BLaER1 (cell line): ENCODE results near the gene TMC8.
"Not testable (repeated sequence)": the region's sequence is repeated elsewhere in the genome, so short reads cannot be mapped to it uniquely, and the experiment has no call there.

Source experiments
- H3K27ac ChIP-seq: shearing (Covaris generic); formaldehyde crosslinking; 2 replicates; pipeline ENCODE4 v1.8.1; 2022
- H3K27me3 ChIP-seq: shearing (Covaris generic); formaldehyde crosslinking; 2 replicates; pipeline ENCODE4 v1.8.1; 2022
- H3K36me3 ChIP-seq: shearing (Covaris generic); formaldehyde crosslinking; 2 replicates; pipeline ENCODE4 v1.8.1; 2022
- H3K4me1 ChIP-seq: shearing (Covaris generic); formaldehyde crosslinking; 2 replicates; pipeline ENCODE4 v1.8.1; 2022
- H3K4me2 ChIP-seq: shearing (Covaris generic); formaldehyde crosslinking; 2 replicates; pipeline ENCODE4 v1.8.1; 2022
- H3K4me3 ChIP-seq: shearing (Covaris generic); formaldehyde crosslinking; 2 replicates; pipeline ENCODE4 v1.8.1; 2022
- H3K9ac ChIP-seq: shearing (Covaris generic); formaldehyde crosslinking; 2 replicates; pipeline ENCODE4 v1.8.1; 2022
- H3K9me3 ChIP-seq: shearing (Covaris generic); formaldehyde crosslinking; 2 replicates; pipeline ENCODE4 v1.8.1; 2022
- H4K20me1 ChIP-seq: shearing (Covaris generic); formaldehyde crosslinking; 2 replicates; pipeline ENCODE4 v1.8.1; 2022
- Cebpa-rat ChIP-seq: shearing (Covaris generic); IDR thresholded peaks from 2 replicates; pipeline ENCODE4 v1.8.1; 2022

The TMC8 gene

GRCh38 chr17:78114831-78115723, 15.5 kb upstream of the TMC8 start:
- Histone ChIP-seq H3K4me2 (no peak overlapping the region), H4K20me1 (peaks cover 96% of the 10 kb centered on the region)

DNA sequence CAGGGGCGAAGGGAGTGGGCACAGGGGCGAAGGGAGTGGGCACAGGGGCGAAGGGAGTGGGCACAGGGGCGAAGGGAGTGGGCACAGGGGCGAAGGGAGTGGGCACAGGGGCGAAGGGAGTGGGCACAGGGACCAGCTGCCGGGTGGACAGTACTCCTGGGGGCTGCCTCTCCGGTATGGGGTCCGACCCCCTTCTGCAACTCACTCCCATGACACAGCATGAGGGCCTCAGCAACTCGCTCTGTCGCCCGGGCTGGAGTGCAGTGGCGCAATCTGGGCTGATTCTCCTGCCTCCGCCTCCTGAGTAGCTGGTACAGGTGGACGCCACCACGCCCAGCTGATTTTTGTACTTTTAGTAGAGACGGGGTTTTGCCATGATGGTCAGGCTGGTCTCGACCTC, 14.8 kb upstream of the TMC8 start:
- H3K4me2 ChIP-seq, H3K27ac ChIP-seq, H3K27me3 ChIP-seq, H3K4me3 ChIP-seq, H3K9me3 ChIP-seq, H3K9ac ChIP-seq: not testable (repeated sequence)
- Histone ChIP-seq H3K36me3 (peaks cover 96% of the 10 kb centered on the region), H4K20me1 (peaks cover 96% of the 10 kb centered on the region), H3K4me1 (peaks cover 55% of the 10 kb centered on the region)

More at GRCh38 chr17:78114831-78115723, 15.5 kb upstream of the TMC8 start:
- H3K4me1 ChIP-seq = peaks cover 48% of the 10 kb centered on the region
- no peak overlapping the region for H3K9ac ChIP-seq
- no peaks in the 10 kb centered on the region for H3K27me3 ChIP-seq
- no peak overlapping the region for H3K27ac ChIP-seq
- no peak for TF ChIP-seq Cebpa-rat
- no peak overlapping the region for H3K4me3 ChIP-seq
- H3K36me3 ChIP-seq = peaks cover 96% of the 10 kb centered on the region
- no peaks in the 10 kb centered on the region for H3K9me3 ChIP-seq

DNA sequence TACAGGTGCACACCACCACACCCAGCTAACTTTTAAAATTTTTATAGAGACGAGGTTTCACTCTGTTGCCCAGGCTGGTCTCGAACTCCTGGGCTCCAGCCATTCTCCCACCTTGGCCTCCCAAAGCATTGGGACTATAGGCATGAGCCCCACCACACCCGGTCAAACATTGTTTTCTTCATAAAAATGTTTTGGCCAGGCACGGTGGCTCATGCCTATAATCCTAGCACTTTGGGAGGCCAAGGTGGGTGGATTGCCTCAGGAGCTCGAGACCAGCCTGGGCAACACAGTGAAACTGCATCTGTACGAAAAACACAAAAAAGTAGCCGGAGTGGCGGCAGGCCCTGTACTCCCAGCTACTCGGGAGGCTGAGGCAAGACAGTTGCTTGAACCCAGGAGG, 14.2 kb upstream of the TMC8 start:
- H4K20me1 ChIP-seq = peaks cover 96% of the 10 kb centered on the region

GRCh38 chr17:78117027-78117981, 13.3 kb upstream of the TMC8 start:
- H3K4me3 ChIP-seq = no peak overlapping the region
- H3K27me3 ChIP-seq = no peaks in the 10 kb centered on the region
- peaks cover 96% of the 10 kb centered on the region for H4K20me1 ChIP-seq
- H3K9ac ChIP-seq = peak overlapping the region; percentile 40; the same call in 1 of the 2 replicates
- no peak for TF ChIP-seq Cebpa-rat
- H3K9me3 ChIP-seq = no peaks in the 10 kb centered on the region
- peak overlapping the region; percentile 73 for H3K4me2 ChIP-seq
- peak overlapping the region; percentile 53 for H3K27ac ChIP-seq
- peaks cover 96% of the 10 kb centered on the region for H3K36me3 ChIP-seq
- H3K4me1 ChIP-seq = peaks cover 70% of the 10 kb centered on the region

More for the DNA sequence above, 14.2 kb upstream of the TMC8 start:
- Histone ChIP-seq H3K4me1 (peaks cover 61% of the 10 kb centered on the region), H3K27ac (no peak overlapping the region), H3K9me3 (no peaks in the 10 kb centered on the region), H3K9ac (no peak overlapping the region; the same call in 1 of the 2 replicates), H3K4me2 (no peak overlapping the region), H3K36me3 (peaks cover 96% of the 10 kb centered on the region), H3K4me3 (no peak overlapping the region), H3K27me3 (no peaks in the 10 kb centered on the region)
- no peak for TF ChIP-seq Cebpa-rat

DNA sequence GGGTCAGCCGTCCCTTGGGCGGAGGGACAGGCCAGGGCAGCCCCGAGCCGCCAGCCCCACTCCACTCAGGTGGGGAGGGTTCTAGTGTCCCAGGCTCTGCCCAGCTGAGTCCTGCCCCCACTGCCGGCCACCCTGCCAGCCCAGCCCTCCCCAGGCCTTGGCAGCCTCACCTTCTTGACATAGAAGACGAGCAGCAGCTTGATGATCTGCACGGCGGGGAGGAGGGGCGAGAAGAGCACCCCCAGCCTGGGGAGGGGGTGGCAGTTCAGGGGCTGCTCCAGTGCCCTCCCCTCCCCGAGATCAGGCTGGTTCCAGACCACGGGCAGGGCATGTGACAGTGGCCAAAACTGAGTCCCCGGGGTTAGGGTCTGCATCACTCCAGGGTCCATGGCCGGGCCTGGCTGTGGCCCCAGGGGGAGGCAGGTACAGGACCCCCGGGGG, 11.8 kb upstream of the TMC8 start:
- Histone ChIP-seq H3K36me3 (peaks cover 96% of the 10 kb centered on the region), H3K4me2 (peak overlapping the region; percentile 73), H3K27me3 (no peaks in the 10 kb centered on the region), H3K9ac (no peak overlapping the region), H3K4me1 (peaks cover 72% of the 10 kb centered on the region), H3K4me3 (no peak overlapping the region), H3K9me3 (no peaks in the 10 kb centered on the region), H4K20me1 (peaks cover 94% of the 10 kb centered on the region), H3K27ac (no peak overlapping the region)
- no peak for TF ChIP-seq Cebpa-rat

GRCh38 chr17:78120537-78120936, 10.0 kb upstream of the TMC8 start:
- peaks cover 89% of the 10 kb centered on the region for H3K4me1 ChIP-seq
- no peak overlapping the region for H3K4me3 ChIP-seq
- peaks cover 84% of the 10 kb centered on the region for H4K20me1 ChIP-seq
- H3K9me3 ChIP-seq = no peaks in the 10 kb centered on the region
- peaks cover 94% of the 10 kb centered on the region for H3K36me3 ChIP-seq
- H3K27me3 ChIP-seq = no peaks in the 10 kb centered on the region
- no peak overlapping the region for H3K9ac ChIP-seq
- no peak overlapping the region for H3K27ac ChIP-seq
- TF ChIP-seq Cebpa-rat = no peak
- peak overlapping the region; percentile 100; the same call in 1 of the 2 replicates for H3K4me2 ChIP-seq

- H3K4me2 ChIP-seq = peak overlapping the region; percentile 100
- peak overlapping the region; percentile 77 for H3K27ac ChIP-seq
- peaks cover 96% of the 10 kb centered on the region for H3K4me1 ChIP-seq
- peak overlapping the region; percentile 57 for H3K4me3 ChIP-seq
- H3K9me3 ChIP-seq = no peaks in the 10 kb centered on the region
- no peak for TF ChIP-seq Cebpa-rat
- H3K9ac ChIP-seq = peak overlapping the region; percentile 77
- H3K27me3 ChIP-seq = no peaks in the 10 kb centered on the region
- H3K36me3 ChIP-seq = peaks cover 91% of the 10 kb centered on the region
- peaks cover 79% of the 10 kb centered on the region for H4K20me1 ChIP-seq
These were observed 9.4 kb upstream of the TMC8 start for GRCh38 chr17:78120971-78121800.

DNA sequence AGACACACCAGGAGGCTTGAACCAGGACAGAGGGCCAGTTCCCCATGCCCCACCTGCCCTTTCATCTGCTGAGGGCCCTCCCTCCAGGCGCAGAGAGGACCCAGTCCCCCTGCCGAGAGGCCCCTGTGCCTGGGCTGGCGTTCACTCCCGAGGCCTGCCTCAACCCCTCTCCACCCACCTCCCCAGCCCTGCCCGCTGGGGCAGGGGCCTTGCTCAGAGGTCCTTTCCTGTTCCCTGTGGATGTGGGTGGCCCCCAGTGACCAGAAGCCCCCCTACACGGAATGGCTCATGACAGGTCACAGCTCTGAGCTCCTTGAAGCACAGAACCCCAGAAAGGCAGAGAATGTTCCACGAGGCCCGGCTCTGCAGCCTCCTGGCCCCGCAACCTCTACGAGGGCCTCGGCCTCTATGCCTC, 8.8 kb upstream of the TMC8 start:
- Histone ChIP-seq H3K36me3 (peaks cover 85% of the 10 kb centered on the region), H3K9ac (peak overlapping the region; percentile 77), H3K4me2 (peak overlapping the region; percentile 100), H3K27ac (peak overlapping the region; percentile 77), H3K27me3 (no peaks in the 10 kb centered on the region), H3K4me1 (peaks cover 99% of the 10 kb centered on the region), H3K4me3 (peak overlapping the region; percentile 57), H4K20me1 (peaks cover 73% of the 10 kb centered on the region), H3K9me3 (no peaks in the 10 kb centered on the region)
- no peak for TF ChIP-seq Cebpa-rat
